ENCODE results near the gene NOS3.

The NOS3 gene

GRCh38 chr7:150979713-150980390 lies 11.0 kb upstream of the NOS3 start:
- no peak for TF ChIP-seq CTCF (conservative IDR thresholded peaks at IDR 0.05)
- H3K27ac ChIP-seq = no peak overlapping the region

DNA sequence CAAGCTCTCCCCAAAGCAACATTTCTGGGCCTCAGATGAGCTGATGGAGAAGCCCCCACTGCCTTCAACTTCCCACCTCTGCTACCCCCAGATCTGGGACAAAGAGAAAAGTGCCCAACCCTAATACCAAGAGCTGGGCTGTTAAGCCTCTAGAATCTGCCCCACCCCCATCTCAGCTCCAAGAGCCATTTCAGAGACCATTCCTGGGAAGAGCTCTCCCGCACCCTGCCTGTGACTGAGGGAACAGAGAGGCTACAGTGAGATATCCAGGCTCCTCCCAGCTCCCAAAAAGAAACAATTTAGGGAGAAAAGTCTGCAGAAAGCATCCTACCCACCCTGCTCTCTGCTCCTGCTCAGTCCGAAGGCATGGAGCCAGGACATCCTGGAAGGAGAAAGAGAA lies 10.2 kb upstream of the NOS3 start:
- H3K27ac ChIP-seq = no peak overlapping the region
- no peak for TF ChIP-seq CTCF (conservative IDR thresholded peaks at IDR 0.05)

GRCh38 chr7:150981644-150982043 lies 9.2 kb upstream of the NOS3 start:
- no peak for TF ChIP-seq CTCF (conservative IDR thresholded peaks at IDR 0.05)
- no peak overlapping the region for H3K27ac ChIP-seq

DNA sequence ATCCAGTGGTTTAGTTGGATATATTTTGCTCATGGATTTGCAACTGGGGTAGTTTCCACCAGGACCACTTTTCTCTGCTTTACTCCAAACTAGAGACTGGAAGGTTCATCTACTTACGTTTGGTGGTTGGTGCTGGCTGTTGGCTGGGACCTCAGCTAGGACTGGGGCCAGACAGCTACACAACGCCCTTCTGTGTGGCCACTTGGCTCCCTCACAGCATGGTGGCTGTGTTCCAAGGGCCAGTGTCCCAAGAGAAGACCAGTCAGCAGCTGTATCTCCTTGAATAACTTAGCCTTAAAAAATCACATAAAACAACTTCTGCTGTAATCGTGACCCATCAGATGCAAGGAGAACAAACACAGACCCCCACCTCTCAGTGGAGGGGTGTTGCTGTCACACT lies 8.5 kb upstream of the NOS3 start:
- H3K27ac ChIP-seq = no peak overlapping the region
- TF ChIP-seq CTCF (conservative IDR thresholded peaks at IDR 0.05) = no peak

DNA sequence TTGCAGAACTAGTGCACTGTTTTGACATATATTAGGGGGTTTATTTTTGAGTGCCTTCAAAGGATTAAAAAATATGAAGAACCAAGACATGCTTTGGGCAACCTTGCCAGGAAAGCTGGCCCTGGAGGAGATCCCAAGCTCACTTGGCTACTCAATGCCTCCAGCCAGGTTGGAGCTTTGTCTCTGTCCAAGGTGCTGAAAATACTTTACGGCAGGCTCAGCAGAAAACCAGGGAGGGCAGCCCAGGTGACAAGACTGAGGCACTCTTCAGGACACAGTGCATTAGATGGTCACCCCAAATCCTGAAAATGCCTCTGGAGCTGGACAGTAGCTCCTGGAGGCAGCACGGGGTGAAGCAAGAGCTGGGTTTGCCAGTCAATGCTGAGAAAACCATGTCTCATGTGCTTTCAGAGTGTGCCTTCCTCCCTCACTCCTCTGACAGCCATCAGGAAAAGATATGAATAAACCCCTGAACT lies 6.9 kb upstream of the NOS3 start:
- H3K27ac ChIP-seq = no peak overlapping the region
- TF ChIP-seq CTCF (conservative IDR thresholded peaks at IDR 0.05) = no peak

- peak; percentile 94 for TF ChIP-seq CTCF (conservative IDR thresholded peaks at IDR 0.05)
- peak overlapping the region; percentile 15; the same call in 1 of the 2 replicates for H3K27ac ChIP-seq
These were observed 4.7 kb upstream of the NOS3 start for GRCh38 chr7:150986099-150986512.

DNA sequence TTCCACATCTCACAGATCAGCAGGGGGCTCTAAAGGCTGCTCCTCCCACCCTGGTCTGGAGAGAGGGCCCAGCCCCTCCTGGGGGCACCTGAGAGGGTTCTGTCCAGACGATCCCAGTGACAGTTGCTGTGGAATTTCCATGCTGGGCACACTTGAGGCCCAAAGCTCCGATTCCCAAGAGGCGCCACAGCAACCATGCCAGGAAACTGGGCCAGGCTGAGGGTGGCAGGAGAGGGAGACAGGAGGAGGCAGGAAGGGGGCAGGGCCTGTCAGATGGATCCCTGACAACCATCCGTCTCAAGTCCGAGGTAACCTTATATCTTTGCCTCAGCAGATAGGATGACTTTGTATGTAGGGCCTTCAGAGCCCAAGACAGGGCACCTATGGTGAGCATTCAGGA lies 4.3 kb upstream of the NOS3 start:
- TF ChIP-seq CTCF (conservative IDR thresholded peaks at IDR 0.05) = no peak

More for the DNA sequence above, 4.3 kb upstream of the NOS3 start:
- peak overlapping the region; percentile 15; the same call in 1 of the 2 replicates for H3K27ac ChIP-seq

Measured in VCaP (cell line).